Coronary artery (tissue), 2 donors: ENCODE measurements around the gene CMPK2.

ENCODE experiments used
- DNase-seq: peaks from one replicate; pipeline ENCODE4 v3.0.0-alpha.2; 2017; ENCODE audit warnings: low spot score
- H3K27ac ChIP-seq, 2 donors: fragments of 200-600 bp; sonication (generic); one replicate each; pipeline ENCODE4 v1.5.1; 2016 to 2019
- H3K4me3 ChIP-seq: fragments of 200-600 bp; sonication (generic); 2 replicates; pipeline ENCODE4 v1.5.1; 2016; ENCODE audit warnings: mild to moderate bottlenecking, moderate library complexity
- TF ChIP-seq, protein P1 (sequence below): fragments of 200-600 bp; sonication (generic); IDR thresholded peaks from one replicate; pipeline ENCODE4 v1.5.1; 2019; ENCODE audit warnings: antibody characterized with exemption

The CMPK2 gene

DNA sequence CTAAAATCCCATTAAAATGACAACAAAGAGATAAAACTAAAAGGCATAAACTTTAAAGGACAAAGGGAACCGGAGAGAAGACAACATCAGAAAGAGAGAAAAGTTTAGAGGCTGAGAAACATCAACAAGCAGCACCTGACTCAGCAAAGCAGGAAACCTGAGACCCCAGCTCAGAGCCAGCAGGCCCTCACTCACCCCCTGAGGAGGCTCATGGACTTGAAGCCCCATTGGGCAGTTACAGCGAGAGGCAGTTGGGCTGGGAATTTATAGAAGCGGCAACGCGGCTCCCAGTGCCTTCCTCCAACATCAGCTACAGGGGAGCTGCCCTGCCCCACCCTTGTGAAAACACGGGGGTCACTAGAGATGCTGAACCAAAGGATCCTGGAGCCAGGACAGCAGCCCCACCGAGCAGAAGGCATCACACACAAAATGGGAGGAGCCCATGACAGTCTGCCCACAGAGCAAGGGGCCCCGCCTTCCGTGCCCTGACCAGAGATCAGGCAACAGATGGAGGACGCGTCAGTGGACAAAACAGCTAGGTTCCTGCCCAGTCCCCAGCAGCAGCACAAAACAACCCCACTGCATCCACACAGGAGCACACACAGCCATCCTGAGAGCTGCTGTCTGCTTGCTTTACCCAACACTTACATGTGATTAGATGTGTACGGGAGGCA, 52.7 kb downstream of the CMPK2 start:
- TF ChIP-seq, protein P1, sequence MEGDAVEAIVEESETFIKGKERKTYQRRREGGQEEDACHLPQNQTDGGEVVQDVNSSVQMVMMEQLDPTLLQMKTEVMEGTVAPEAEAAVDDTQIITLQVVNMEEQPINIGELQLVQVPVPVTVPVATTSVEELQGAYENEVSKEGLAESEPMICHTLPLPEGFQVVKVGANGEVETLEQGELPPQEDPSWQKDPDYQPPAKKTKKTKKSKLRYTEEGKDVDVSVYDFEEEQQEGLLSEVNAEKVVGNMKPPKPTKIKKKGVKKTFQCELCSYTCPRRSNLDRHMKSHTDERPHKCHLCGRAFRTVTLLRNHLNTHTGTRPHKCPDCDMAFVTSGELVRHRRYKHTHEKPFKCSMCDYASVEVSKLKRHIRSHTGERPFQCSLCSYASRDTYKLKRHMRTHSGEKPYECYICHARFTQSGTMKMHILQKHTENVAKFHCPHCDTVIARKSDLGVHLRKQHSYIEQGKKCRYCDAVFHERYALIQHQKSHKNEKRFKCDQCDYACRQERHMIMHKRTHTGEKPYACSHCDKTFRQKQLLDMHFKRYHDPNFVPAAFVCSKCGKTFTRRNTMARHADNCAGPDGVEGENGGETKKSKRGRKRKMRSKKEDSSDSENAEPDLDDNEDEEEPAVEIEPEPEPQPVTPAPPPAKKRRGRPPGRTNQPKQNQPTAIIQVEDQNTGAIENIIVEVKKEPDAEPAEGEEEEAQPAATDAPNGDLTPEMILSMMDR, result no peak
- DNase-seq, result no peak
- H3K27ac ChIP-seq, result no peak overlapping the region
- no peak overlapping the region for H3K4me3 ChIP-seq

DNA sequence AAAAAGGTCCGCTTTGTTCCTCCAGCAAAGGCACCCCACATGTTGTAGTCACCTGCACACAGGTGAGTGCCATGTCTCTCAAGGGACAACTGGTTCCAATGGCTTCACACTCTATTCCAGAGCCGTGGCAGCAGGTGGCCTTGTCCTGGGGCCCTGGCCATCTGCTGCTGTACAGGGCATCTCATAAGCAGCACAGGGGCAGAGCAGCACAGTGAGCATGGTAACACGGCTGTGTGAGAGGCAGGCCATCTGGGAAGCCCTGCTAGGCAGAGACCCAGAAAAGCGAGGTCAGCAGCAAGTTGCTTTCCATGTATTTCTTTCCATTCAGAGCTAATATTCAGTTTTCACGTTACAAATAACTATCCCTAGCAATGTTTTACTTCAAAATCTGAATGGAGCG, 54.7 kb downstream of the CMPK2 start:
- no peak overlapping the region for H3K4me3 ChIP-seq
- TF ChIP-seq, protein P1, result no peak
- H3K27ac ChIP-seq, result no peak overlapping the region
- DNase-seq, result no peak

DNA sequence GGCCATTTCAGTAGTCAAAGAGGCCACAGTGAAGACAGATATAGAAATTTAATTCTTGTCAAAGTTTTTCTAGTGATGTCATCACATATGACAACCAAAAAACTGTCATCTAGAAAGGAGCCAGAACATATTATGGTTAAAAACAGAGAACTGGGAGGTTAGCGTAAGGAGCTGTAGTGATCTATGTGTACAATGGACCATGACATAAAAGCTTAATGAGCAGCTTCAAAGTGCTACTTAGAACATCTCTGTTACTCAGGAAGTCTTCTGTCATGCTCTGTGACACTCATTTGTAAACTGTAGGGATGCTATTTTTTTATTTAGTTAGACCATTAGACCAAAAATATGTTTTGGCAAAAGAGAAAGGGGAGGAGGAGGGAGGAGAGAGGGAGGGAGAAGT, 57.3 kb downstream of the CMPK2 start:
- TF ChIP-seq, protein P1, result no peak
- no peak overlapping the region for H3K27ac ChIP-seq
- no peak overlapping the region for H3K4me3 ChIP-seq
- no peak for DNase-seq

DNA sequence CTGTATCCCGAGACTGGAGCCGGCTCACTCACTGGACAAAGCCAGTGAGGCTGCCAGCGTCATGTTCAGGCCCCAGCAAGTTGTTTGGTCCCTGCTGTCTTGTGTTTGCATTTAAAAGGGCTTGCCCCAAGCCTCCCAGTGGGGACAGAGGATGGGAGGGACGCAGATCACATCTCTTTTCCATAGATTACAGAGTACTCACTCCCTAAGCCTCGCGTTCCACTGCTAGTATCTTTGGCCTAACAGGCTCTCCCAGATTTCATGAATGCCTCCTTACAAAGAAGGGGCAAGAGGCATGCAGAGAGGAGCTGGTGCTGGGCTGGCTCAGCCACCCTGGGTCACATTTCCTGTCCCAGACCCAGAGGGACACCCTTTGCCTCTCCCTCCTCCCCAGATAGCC, 59.1 kb downstream of the CMPK2 start:
- TF ChIP-seq, protein P1, result no peak
- H3K4me3 ChIP-seq, result no peak overlapping the region
- H3K27ac ChIP-seq, result no peak overlapping the region
- DNase-seq, result no peak

- H3K4me3 ChIP-seq, result no peak overlapping the region
- TF ChIP-seq, protein P1, result no peak
- no peak overlapping the region for H3K27ac ChIP-seq
- no peak for DNase-seq
These were observed 65.2 kb downstream of the CMPK2 start for GRCh38 chr2:6800553-6800952.
